Stimulated activated CD8-positive, alpha-beta memory T cell treated with anti-CD3 and anti-CD28 coated beads, Interleukin-7, amount 100 ng/mL, for 1 hour (primary cell): ENCODE measurements around the gene ORM1.

Source experiments
- DNase-seq, 2 donors: peaks; one replicate each; pipeline ENCODE4 v3.0.0-alpha.2; 2020; ENCODE audit warnings: low read depth in 2 of 2

The ORM1 gene

DNA sequence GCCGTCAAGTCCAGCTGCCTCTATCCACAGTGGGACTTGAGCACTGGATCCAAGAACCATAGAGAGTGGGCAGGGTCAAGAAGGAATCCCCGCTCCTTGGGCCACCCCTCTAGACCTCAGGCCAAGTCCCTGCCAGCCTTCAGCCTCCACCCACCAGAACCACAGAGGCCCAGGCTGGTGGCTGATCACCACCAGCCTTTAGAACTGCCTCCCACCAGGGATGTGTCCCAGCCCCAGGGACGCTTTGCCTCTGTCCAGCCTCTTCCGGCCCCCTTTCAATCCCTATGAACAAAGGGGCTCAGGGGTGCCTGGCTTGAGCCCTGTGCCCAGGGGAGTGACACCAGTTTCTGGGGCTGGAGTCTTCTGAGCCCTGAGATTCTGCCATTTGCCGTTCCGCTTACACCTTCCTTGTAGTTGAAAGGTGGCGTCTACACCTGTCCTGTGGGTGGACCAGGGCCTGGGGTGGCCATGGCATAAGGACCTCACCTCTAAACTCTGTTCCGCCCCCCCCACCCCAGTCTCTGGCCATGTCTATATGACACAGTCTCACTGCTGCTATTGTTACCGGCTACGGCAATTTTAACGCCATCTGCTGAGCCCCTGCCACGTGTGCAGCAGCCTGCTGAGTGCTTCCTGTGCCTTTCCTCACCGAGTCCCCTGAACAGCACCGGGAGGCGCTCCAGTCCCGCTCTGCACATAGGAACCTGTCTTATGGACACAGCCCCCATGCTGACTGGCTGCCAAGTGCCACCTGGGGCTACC lies 35.7 kb upstream of the ORM1 start:
- no peak for DNase-seq

DNA sequence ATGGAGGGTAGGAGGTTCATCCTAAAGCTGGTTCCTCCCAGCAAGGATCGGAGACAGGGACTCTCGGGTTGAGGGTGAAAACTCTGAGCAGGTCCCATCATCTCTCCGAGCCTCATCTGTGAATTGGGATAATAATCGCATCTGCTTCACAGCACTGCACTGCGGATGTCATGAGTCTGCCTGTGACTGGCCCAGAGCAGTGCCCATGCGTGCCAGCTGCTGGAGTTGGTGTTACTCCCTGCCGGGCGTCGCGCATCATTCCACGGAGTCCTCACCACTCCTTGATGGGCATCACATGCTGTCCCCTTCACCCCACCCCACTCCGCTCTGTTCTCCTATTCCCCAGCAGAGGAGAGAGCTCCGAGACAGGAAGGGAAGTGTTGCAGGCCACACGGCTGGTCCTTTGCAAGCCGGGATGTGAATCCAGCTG lies 35.1 kb upstream of the ORM1 start:
- no peak for DNase-seq

DNA sequence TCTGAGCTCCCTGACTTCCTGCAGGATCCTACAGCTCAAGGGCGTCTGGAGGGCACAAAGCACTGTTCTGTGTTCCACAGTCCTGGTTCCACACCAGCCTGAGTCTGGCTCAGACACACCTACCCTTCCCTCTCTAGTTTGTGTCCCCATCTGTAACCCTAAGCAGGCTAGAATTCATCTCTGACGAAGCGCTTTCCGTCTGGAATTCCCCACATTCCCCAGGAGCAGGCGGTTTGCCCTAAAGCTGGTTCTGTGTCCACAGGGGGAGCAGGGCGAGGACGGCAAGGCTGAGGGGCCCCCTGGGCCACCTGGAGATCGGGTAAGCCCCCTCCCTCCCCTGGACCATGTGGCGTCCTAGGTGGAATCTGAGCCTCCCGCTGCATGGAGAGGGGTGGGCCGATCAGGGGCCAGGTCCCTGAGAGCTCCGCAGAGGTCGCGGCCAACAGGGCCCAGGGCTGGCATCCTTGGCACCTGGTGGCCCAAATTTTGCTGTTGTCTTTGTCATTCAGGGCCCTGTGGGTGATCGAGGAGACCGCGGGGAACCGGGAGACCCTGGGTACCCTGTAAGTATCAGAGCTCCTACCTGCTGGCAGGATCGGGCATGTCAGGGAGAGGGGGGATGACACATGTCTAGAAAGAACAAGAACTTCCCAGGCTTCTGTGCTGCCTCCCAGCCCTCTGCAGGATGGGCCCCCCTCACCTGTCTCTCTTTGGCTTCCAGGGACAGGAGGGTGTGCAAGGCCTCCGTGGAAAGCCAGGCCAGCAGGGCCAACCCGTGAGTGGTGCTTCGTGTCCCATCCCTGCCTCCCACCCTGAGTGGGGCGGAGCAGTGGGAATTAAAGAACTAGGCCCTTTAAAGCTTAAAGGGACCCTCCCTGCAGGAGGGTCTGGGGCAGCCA lies 34.5 kb upstream of the ORM1 start:
- DNase-seq, result no peak

DNA sequence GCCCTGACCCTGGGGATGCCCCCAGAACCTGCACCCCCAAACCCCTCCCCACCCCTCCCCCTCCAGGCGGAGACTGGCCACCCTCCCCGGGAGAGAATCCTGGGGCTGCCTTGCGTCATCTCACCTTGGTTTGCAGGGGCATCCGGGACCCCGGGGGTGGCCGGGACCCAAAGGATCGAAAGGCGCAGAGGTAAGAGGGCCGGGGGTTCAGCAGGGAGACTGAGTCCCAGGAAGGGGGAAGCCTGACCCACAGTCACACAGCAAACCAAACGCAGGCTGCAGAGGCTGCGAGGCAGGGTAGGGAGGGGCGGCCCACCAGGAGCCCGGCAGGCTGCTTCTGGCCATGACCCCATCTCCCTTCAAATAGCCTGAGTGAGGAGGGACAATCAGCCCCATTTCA lies 33.8 kb upstream of the ORM1 start:
- no peak for DNase-seq

DNA sequence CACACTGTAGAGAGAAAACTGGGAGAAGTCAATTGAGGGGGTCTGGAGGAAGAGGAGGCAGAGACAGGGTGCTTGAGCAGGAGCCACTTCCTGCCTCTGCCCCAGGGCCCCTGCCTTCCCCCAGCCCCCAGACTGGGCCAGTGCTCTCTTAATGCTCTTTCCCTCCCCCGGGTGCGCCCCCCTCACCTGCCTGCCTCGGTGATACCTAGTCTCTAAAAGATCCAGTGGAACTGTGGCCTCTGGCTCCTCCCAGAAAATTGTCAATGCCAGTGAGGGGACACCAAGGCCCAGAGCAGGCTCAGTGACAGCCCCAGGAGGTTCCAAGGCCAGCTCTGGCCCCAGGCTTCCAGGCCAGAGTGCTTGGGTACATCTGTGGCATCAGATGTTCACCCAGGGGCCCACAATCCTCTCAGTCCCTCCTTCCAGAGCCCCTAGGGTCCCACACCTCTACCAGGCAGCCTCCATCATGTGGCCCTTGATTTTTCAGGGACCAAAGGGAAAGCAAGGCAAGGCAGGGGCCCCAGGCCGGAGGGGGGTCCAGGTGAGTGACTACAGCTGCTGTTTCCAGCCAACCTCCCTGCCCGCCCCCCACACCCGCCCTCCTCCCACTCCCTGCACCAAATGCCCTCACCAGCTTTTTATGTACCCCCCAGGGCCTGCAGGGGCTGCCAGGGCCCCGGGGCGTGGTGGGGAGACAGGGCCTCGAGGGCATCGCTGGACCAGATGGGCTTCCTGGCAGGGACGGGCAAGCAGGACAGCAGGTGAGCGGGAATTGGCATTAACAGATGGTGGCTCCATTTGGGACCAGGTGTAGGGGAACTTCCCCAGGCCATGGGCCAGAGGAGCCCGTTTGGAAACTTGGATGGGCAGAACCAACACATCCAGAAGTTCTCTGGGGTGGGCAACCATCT lies 33.1 kb upstream of the ORM1 start:
- no peak for DNase-seq

DNA sequence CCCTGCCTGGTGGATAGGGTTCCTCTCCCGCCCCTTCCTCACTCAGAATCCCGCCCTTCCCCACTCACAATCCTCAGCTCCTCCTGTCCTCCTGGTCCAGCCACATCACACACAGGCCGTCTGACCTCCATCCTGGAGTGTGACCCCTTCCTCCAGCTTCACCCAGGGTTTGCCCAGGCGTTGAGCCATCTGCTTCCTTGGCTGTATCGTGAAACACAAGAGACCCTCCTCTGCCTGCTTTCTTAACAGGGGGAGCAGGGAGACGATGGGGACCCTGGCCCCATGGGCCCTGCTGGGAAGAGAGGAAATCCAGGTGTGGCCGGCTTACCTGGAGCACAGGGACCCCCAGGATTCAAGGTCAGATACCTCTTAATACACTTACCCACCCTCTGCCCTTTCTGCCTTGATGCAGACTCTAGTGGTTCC lies 32.3 kb upstream of the ORM1 start:
- DNase-seq, result no peak

DNA sequence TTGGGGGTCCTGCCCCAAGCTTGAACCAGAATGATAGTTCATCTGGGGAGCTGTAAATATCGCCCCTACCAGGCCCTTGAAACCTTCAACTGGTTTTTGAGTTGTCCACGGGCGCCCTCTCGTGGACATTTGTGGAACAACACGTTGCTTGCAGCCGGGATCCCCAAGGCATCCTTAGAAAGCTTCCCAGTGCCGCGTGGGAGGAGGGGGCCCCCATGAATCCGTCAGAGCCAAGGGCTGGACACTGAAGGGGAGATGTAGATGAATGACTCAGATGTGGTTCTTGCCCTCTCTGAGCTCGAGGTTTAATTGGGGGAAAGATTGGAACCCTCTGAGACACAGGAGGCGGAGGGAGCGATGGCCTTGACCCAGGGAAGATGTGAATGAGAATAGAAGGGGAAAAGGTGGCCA lies 31.8 kb upstream of the ORM1 start:
- DNase-seq, result peak; percentile 45 to 59

DNA sequence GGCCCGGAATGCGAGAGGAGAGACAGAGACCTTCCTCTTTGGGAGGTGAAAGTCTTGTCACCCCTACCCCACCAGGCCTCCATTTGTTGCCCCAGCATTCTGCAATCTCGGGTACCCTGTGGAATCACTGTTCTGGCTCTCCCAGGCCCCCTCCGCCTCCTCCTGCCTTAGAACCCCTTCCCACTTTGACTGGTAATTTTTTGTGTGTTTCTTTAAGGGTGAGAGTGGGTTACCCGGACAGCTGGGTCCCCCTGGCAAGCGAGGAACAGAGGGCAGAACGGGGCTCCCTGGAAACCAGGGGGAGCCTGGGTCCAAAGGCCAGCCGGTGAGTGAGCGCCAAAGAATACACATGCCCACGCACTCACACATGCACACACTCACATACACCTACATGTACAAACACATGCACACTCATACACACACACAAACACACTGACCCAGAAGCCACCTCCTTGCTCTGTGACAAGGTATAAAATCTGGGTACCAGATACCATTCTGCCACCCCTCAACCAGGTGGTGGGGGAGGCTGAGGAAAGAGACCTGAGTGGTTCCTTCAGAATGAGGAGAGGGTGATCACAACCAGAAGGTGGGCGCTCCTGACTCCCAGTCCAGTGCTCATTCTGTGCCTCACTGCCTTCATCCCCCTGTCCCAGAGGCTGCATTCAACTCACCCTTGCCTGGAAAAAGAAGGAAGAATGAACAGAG lies 30.9 kb upstream of the ORM1 start:
- DNase-seq, result no peak

DNA sequence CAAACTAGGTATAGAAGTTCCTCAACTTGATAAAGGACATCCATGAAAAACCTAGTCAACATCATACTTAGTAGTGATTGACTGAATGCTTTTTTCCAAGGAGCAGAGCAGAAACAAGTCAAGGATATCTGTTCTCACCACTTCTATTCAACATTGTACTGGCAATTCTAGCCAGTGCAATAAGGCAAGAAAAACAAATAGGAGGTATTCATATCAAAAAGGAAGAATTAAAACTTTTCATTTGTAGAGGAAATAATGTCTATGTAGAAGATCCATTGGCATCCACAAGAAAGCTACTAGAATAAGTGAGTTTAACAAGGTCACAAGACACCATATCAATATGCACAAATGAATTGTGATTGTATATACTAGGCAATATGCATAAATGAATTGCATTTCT lies 28.2 kb upstream of the ORM1 start:
- no peak for DNase-seq

DNA sequence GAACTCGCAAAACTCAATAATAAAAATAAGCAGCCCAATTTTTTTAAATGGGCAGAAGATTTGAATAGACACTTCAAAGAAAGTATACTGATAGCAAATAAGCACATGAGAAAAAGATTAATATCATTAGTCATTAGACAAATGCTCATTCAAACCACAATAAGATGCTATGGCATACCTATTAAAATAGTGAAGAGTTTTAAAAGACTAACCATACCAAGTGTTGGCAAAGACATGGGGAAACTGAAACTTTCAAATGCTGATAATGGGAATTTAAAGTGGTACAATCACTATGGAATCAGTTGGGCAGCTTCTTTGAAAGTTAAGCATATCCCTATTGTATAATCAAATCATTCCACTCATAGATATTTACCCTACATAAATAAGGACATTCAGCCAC lies 26.6 kb upstream of the ORM1 start:
- DNase-seq, result no peak

DNA sequence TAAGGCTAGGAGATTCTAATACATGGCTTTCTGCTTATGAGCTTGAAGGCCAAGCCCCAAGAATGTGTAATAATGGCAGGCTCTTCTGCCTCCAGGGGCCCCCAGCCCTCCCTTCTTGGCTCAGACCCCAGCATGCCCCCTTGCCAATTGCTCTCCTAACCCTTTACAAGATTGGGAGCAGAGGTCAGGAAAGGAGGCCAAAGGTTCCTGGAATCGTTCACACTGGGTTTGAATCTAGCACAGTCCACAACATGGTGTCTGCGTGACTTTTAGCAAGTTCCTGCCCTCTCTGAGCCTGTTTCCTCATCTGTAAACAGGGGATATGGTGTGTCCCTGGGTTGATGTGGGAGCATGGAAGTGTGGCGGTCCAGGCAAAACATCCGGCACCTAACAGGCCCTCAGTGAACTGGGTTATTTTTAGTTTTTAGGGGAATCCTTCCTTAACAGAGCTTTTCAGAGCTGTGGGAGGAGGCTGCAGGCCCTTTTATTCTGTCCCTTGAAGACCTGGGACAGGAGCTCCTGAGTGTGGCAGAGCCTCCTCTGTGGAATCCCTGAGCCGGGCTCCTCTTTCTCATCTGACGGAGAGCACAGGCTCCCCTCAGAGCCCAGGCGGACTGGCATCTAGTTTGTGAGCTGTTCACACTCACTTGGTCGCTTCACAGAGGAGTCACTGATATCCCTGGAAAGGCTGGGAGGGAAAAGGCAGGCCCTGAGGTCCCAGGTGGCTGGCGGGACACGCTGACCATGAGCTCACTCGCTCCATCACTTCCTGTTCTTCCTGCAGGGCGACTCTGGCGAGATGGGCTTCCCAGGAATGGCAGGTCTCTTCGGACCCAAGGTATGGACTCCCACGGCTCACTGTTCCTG lies 23.4 kb upstream of the ORM1 start:
- DNase-seq, result no peak

DNA sequence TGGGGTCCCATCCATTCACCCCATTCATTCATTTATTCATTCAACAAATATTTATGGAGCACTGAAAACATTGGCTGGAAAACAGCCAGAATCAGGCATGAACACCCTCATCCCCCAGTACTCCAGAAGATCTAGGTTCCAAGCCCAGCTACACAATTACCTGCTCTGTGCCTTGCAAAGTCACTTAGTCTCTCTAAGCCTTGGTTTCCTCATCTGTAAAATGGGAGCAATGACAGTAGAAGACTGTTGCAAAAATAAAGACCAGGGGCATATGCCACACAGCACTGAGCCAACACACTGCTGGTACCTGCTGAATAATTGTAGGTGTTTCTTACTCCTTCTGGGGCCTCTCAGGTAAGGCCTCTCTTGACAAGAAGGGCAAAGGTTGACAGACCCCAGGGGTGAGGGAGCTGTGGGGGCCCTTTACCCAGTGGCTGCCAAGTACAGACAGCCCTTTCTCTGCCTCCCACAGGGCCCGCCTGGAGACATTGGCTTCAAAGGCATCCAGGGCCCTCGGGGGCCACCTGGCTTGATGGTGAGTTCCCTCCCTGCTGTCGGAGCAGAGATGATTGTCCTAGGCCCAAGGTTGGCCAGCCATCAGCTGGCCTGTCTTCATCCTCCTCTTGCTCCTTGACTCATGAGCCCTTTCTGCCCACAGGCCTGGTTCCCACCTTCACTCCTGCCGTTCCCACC lies 22.6 kb upstream of the ORM1 start:
- no peak for DNase-seq

DNA sequence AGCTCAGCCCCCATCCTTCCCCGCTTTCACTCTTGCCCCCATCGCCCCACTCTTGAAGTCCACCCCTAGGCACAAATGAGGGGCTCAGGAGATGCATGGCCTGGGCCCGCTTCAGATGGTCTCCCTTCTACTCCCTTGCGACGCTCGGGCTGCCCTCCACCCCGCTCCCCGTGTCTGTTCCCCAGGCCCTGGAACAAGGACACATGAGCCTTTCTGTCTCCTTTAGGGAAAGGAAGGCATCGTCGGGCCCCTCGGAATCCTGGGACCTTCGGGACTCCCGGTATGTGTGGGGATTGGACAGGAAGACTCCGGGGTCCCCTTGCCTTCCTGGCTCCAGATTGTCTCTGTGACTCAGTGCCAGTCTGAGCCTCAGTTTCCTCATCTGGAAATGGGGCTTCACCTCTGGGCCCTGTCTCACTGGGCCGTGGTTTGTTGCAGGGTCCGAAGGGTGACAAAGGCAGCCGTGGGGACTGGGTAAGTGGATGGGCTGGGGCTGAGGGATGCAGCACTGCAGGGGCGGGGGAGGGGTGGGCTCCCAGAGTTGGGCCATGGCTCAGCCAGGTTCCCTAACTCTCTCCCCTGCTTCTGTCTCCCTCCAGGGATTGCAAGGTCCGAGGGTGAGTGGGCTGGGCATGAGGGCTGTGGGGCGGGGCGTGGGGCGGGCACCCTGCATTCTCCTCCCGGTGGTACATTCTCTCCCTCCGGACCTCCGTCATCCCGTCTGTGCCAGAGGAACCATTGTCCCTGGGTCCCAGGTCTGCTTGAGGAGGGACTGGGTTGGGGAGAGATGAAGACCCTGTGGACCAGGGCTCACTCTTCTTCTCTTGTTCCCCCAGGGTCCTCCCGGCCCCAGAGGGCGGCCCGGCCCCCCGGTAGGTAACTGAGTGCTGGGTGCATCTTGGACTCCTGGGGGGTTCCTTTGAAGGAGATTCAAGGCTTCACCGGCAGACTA lies 21.8 kb upstream of the ORM1 start:
- no peak for DNase-seq

DNA sequence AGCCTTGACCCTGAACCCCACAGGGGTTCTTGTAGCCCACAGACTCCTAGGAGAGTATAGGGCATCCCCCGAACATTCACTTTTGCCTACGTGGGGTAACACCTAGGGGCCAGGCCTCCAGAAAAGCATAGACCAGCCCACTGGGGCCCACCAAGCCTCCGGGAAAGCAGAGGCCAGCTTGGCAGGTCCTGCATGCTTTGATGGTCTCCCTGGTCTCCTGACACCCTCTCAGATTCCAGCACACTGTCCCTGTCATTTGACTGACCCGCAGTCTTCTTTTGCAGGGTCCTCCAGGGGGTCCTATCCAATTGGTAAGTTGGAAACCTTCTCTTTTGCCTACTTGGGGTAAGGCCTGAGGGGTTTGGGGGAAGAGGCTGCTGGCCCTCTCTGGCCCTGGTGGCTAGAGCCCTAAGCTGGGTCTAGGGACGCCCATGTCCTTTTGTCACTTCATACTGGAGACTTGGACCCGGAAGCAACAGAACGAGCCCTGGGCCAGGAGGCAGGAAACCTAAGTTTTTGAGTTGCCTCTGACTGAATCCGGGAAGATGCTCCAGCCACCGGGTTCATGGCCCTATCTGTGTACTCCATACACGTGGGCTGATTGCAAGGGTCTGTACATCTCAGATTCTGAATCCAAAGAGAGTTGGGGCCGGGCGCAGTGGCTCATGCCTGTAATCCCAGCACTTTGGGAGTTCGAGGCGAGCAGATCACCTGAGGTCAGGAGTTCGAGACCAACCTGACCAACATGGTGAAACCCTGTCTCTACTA lies 20.9 kb upstream of the ORM1 start:
- DNase-seq, result no peak

DNA sequence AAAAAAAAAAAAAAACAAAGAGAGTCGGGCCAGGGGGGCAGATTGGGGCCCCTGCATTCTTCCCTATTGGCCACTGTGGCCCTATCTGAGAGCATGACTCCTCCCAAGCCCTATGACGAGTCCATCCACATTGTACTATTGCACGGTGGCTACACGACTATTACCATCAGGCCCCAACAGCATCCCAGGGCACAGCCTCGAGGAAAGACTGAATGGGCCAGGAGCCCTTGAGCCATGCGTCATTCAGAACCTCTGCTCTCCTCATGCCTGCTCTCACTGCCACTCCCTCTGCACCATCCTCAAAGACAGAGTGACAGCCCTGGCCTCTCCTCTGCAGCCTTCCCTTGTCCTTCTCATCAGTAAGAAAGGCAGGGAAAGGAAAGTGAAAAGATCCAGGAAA lies 20.2 kb upstream of the ORM1 start:
- no peak for DNase-seq

DNA sequence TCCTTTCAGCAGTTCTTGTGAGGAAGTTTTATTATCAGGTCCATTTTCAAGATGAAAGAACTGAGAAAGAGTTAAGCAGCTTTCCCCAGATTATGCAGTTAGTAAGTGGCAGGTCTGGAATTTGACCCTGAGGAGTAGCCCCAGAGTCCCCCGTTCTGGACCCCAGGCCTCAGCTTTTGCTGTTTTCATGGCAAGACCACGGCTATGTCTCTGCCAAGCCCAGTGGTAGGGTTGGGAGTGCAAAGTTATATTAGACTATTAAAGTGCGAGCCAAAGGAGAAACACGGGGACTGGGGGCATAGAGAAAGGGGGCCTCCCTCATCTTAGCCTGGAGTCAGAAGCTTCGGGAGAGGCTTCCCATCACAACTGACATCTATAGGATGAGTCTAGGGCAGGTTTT lies 19.3 kb upstream of the ORM1 start:
- DNase-seq, result no peak

DNA sequence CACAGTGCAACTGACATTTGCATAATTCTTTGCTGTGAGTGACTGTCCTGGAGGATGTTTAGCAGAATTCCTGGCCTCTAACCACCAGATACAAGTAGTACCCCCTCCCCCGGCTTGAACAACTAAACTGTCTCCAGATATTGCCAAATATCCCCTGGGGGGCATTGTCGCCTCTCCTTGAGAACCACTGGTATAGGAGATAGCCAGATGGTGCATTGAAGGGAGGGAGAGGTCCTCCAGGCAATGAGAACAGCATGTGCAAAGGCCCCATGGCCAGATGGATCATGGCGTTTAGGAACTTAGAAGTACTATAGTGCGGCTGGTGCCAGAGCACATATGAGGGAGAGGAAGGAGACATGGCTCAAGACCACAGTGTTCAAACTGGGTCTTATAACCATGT lies 18.9 kb upstream of the ORM1 start:
- DNase-seq, result no peak
